ENCODE results near the gene NLRC4. TPM values are rescaled to one million over a fixed set of nuclear protein-coding genes. Genes with fewer than 3 reads are reported as not detected.
"Not testable (repeated sequence)": the region's sequence is repeated elsewhere in the genome, so short reads cannot be mapped to it uniquely, and the experiment has no call there.

Gene NLRC4
- polyA plus RNA-seq (2011; rRNA removed) (0.01 TPM in 1 of 2 replicates, not detected in the other), polyA plus RNA-seq (2017; fragmentation: RNase III; extraction: RNeasy Plus Mini Kit Qiagen cat#74134 plus additional on column Dnase treatment) (not detected in 3 replicates), polyA minus RNA-seq (2011; rRNA and poly(A)+ RNA removed) (not detected in 2 replicates)
- polyA plus RNA-seq (2012; cell fraction: cytosol; rRNA removed), result not detected in 2 replicates
- polyA plus RNA-seq (2012; cell fraction: nucleus; rRNA removed), result not detected in 2 replicates

GRCh38 chr2:32264422-32265105 is at the start of gene NLRC4:
NLRC4 (minus strand) TSS chr2:32264886; CDS start chr2:32256775, 8,111 bp downstream.
- ATAC-seq, result 0 out of 6 replicates have a peak, but pooled peaks have one; percentile 17 to 28
- Histone ChIP-seq H3K4me3 (no peak within 1 kb of the TSS), H3K4me1 (no peaks in the 10 kb centered on the region), H3K27ac (no peak within 1 kb of the TSS), H3K4me2 (no peak within 1 kb of the TSS), H3K9me3 (no peaks in the 10 kb centered on the region)
- no peak for DNase-seq (ENCODE audit: low read depth in 1 of 2, low spot score in 1 of 2)
- ChIA-PET CTCF (interaction anchor here (0.7 kb wide), 1 partner anchor 109 kb away, joined by 5 read pairs; no protein-coding TSS in a partner anchor), POLR2A (no interaction called here)
- TF ChIP-seq ELK1 (IDR thresholded peaks at IDR 0.05; ENCODE audit: low read depth, low read length) (no peak), KDM1A (IDR thresholded peaks at IDR 0.05; ENCODE audit: low read depth) (no peak), RARB (CRISPR knock-in tag; IDR thresholded peaks at IDR 0.05) (no peak), RCOR1 (IDR thresholded peaks at IDR 0.05; ENCODE audit: low read depth, low read length) (no peak), ATOH8 (CRISPR knock-in tag; IDR thresholded peaks at IDR 0.05; ENCODE audit: low read depth) (no peak), MAX (IDR thresholded peaks at IDR 0.05) (no peak), ZFP36 (IDR thresholded peaks at IDR 0.05; ENCODE audit: borderline replicate concordance, partially characterized antibody) (no peak), CEBPB (IDR thresholded peaks at IDR 0.05) (no peak), CHD2 (IDR thresholded peaks at IDR 0.05; ENCODE audit: low read length, partially characterized antibody) (no peak), ZC3H11A (IDR thresholded peaks at IDR 0.05) (no peak)
- FAIRE-seq, result no peak
- 66% methylated on average over 7 of the region's 7 CpGs for WGBS (ENCODE audit: missing lambda C conversion rate)

- ChIA-PET CTCF (interaction anchor here (0.6 kb wide), 1 partner anchor 33 kb away, joined by 3 read pairs; no protein-coding TSS in a partner anchor), POLR2A (no interaction called here)
- DNase-seq (ENCODE audit: low read depth in 1 of 2, low spot score in 1 of 2) (no peak), FAIRE-seq (no peak), ATAC-seq (no peak)
- H3K4me2 ChIP-seq, result no peak overlapping the region
- WGBS (ENCODE audit: missing lambda C conversion rate), result 96% methylated on average over 7 of the region's 7 CpGs
- no peak overlapping the region for H3K27ac ChIP-seq
- H3K4me3 ChIP-seq, result no peak overlapping the region
- H3K4me1 ChIP-seq, result no peaks in the 10 kb centered on the region
- TF ChIP-seq E2F6 (IDR thresholded peaks at IDR 0.05; ENCODE audit: borderline replicate concordance, low read depth), result no peak
- TF ChIP-seq USF2 (IDR thresholded peaks at IDR 0.05), result no peak
- TF ChIP-seq CBX8 (IDR thresholded peaks at IDR 0.05), result no peak
- TF ChIP-seq FOXS1 (CRISPR knock-in tag; IDR thresholded peaks at IDR 0.05), result no peak
- TF ChIP-seq MYC (IDR thresholded peaks at IDR 0.05; ENCODE audit: borderline replicate concordance, low read length), result no peak
- TF ChIP-seq HEYL (CRISPR knock-in tag; IDR thresholded peaks at IDR 0.05), result no peak
- TF ChIP-seq TP53 (CRISPR knock-in tag; IDR thresholded peaks at IDR 0.05), result no peak
- no peak for TF ChIP-seq FOSL2 (IDR thresholded peaks at IDR 0.05)
- TF ChIP-seq FOSL2 (CRISPR knock-in tag; IDR thresholded peaks at IDR 0.05), result no peak
- no peak for TF ChIP-seq CTCF (IDR thresholded peaks at IDR 0.05)
- TF ChIP-seq EHMT2 (IDR thresholded peaks at IDR 0.05; ENCODE audit: low read depth), result no peak
- no peak for TF ChIP-seq MAX (IDR thresholded peaks at IDR 0.05)
- no peak for TF ChIP-seq NPAS2 (CRISPR knock-in tag; IDR thresholded peaks at IDR 0.05; ENCODE audit: borderline replicate concordance)
- no peak for TF ChIP-seq HMGXB4 (CRISPR knock-in tag; IDR thresholded peaks at IDR 0.05; ENCODE audit: borderline replicate concordance)
- TF ChIP-seq GATA3 (IDR thresholded peaks at IDR 0.05; ENCODE audit: borderline replicate concordance), result no peak
- H3K9me3 ChIP-seq, result no peaks in the 10 kb centered on the region
These were observed 45.9 kb upstream of the NLRC4 start for GRCh38 chr2:32310577-32310976.

GRCh38 chr2:32293966-32294562 is 29.4 kb upstream of the NLRC4 start:
- ATAC-seq; H3K4me3 ChIP-seq; H3K9me3 ChIP-seq; H3K27ac ChIP-seq; DNase-seq (ENCODE audit: low read depth in 1 of 2, low spot score in 1 of 2); H3K4me2 ChIP-seq; POLR2A ChIA-PET; FAIRE-seq; CTCF ChIA-PET: not testable (repeated sequence)
- H3K4me1 ChIP-seq, result peaks cover 17% of the 10 kb centered on the region
- 94% methylated on average over 10 of the region's 43 CpGs for WGBS (ENCODE audit: missing lambda C conversion rate)
